Endometrial microvascular endothelial cells (primary cell): ENCODE data around the gene SLX4IP. TPM values are rescaled to one million over a fixed set of nuclear protein-coding genes. Genes with fewer than 3 reads are reported as not detected.
"Not testable (repeated sequence)": the region's sequence is repeated elsewhere in the genome, so short reads cannot be mapped to it uniquely, and the experiment has no call there.

Source experiments
- in situ Hi-C: cut with HindIII; loops from 2 replicates; pipeline ENCODE4 v1.10.0; 2017; ENCODE audit warnings: low sequenced_read_pairs, low pct_unique_long_range_greater_than_20kb; ENCODE audit errors: inconsistent ontology term
- total RNA-seq: library from RNA; depleted of rRNA; stranded (reverse); fragments of >200 nt; gene quantifications from one replicate; pipeline ENCODE4 v1.2.3, GENCODE V29; 2015; ENCODE audit errors: inconsistent ontology term

SLX4IP gene
- total RNA-seq, 1 donor from 2014 or later, result 2.6 TPM

DNA sequence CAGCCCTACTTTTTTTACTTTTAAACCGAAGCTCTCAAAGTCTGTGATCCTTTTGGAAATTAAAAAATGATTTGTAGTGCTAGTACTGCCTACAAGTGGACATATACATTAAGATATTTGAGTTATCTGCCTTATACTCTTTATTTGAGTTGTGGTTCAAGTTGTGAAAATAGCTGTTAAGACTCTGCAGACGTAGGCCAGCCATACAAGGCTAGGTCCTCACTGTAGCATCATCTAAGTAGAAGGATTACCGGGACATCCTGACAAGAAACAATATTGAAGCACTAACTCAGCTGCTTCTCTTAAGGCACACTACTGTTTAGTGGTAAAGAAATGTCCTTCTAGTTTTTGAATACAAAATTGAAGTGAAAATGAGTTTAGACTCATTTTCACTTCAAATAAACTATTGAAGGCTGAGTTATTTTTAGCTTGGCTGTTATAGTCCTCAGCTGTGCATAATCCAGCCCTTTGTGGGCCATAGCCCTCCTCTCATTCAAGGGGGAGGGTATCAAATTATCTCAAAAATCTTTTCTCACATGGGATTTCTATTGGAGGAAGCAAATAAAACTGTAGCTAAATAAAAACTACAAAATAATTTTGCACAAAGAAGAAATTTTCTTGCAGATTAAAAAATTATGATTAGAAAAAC, 170.6 kb downstream of the SLX4IP start:
- in situ Hi-C loops, result no loop called here

DNA sequence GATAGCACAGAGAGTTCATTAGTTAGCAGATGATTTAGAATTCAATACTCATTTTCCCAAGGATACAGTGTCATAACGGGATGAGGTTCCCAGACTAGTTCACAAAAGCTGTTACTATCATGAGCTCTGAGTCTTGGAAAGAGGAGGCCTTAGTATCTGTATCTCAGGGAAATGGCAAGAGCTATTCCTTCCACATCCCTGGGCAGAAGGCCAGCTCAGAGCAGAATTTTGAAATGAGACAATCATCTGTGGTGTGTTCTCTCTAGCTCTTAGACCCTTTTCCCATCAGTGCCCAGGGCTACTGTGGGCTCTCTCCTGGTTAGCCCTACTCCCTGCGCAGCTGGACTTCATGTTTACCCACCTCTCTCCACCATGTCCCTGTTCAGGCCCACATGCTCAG, 174.2 kb downstream of the SLX4IP start:
- in situ Hi-C loops, result no loop called here

DNA sequence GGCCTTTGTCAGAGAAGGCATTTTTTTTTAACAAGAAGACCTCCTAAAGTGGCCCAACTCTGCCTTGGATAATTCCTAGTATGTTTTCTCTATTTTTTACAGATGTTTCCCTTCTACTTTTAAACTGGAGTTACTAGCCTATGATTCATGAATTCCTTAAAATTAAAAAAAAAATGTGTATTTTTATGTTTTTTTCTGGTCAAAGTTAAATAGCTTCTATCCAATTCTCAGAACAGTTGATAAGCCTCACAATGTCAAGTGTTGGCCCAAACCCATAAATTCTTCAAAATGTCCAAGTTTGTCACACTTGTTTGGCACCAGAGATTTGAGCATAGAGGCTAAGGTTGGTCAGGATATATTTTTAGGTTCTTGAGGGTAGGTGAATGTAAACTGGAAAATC, 174.7 kb downstream of the SLX4IP start:
- in situ Hi-C loops, result no loop called here

DNA sequence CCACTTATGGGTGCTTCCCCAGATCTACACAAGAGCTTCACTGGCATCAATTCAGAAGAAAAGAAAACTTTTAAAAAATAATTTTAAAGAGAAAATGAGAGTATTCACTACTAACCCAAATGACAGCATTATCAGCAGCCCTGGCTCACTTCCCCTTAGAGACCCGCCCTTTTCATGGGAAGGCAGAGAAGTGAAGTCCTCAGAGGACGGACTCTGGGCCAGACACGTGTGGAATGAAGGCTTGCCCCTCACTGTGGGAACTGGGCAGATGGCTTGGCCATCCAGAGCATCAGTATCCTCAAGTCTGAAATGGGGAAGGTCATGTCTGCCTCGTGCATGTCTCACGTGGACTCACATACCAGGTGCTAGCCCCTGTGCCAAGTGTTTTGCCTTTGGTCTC, 175.1 kb downstream of the SLX4IP start:
- in situ Hi-C loops, result no loop called here

DNA sequence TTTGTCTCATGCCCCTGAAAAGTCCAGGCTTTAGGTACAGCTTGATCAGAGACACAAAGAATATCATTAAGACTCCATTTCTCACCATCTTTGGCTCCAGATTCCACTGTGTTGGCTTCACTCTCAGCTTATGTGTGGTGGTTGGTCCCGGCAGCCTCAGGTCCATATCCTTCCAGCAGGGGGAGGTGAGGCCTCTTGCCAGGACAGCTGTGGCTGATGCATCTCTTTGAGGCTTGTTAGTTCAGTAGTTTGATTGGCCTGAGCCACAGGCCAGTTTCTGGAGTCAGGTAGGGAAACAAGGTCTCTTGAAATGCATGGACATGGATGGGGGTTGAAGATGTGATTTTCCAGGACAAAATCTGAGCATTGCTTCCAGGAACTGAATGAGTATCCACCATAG, 176.3 kb downstream of the SLX4IP start:
- in situ Hi-C loops, result no loop called here

DNA sequence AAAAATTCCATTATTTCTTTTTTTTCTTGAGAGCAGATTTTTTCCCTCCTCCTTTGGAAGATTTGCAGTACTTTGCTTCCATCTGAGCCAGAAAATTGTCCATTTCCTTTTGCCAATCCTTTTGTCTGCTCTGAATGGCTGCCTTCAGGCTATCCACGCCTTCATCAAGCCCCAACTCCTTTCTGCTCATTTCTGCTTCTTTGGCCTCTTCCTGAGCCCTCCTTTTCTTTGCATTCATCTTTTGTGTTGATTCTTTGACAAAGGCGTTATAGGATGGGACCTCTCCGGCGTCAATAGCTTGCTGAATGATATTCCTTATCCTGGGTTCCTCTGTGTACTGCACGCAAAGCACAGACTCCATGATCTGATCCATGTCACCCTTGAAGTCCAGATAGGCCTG, 178.3 kb downstream of the SLX4IP start:
- in situ Hi-C loops, result not testable (repeated sequence)

DNA sequence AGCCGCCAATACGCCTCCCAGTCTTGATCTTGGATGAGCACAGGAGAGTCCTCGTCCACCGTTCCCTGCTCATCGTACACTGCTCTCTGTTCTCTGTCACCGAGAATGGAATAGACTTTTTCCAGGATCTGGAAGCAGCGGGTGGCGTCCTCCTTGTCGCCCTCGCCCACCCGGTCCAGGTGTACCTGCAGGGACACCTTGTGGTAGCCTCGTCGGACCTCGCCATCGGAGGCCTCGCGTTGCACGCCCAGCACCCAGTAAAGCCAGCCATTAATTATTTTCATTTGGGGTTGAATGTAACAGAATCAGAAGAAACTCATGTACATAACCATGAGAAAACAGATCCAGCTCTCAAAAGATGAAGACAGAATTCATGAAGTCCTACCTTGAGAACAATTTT, 178.8 kb downstream of the SLX4IP start:
- in situ Hi-C loops, result no loop called here

DNA sequence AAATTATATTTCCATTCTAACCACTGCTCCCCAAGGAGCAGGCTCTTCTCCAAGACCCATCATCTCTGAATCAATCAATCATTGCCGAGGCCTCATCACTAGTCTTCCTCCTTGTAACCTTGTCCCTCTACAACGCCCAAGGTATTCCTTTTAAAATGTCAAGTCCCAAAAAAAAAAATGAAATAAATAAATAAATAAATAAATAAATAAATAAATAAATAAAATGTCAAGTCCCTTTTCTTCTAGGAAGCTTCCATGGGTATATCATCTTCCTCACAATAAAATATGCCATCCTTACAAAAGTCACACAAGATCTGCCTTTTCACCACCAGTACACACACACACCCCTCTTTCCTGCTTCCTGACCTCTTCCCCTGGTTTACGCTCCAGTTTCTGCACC, 181.1 kb downstream of the SLX4IP start:
- in situ Hi-C loops, result no loop called here

DNA sequence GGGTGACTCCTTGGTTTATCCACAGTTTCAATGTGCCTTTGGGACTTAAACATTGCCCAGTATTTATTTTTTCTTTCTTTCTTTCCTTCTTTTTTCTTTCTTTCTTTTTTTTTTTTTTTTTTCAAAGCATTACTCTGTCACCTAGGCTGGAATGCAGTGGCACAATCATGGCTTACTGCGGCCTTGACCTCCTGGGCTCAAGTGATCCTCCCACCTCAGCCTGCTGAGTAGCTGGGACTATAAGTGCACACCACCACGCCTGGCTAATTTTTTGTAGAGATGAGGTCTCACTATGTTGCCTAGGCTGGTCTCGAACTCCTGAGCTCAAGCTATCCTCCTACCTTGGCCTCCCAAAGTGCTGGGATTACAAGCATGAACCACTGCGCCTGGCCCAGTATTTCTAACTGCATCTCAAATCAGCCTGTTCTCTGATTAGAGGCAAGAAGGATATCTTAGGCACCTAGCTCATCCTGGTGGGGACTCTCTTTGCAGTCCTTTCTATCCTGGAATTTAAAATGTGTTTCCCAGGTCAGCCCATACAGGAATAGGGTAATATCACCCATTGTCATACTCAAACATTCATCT, 182.5 kb downstream of the SLX4IP start:
- in situ Hi-C loops, result not testable (repeated sequence)

DNA sequence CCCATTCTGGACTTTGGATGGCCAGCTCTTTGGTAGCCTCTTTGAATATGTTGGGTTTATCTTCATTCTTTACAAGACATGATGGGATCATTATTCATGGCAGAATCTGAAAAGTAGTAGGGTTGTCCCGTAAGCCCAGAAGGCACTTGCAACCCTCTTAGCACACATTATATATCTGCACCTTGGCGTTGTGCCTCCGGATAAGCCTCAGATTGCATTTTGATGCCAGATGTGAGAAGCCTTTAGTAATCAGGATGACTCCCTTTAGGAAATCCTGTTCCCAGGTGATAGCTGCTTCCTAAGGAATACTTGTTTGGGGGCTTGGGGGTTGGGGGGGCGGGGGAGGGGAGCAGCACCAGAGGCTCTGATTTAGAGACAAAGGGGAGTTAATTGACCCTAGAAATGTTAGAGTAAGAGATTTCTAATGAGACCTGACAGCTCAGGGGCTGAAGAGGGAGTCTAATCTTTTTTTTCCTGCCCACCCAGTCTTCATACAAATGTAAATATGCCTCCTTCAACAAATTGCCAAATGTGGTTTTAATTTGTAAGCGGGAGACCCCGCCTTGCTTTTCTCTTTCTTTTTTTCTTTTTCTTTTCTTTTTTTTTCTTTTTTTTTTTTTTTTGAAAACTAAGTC, 183.6 kb downstream of the SLX4IP start:
- in situ Hi-C loops, result no loop called here

DNA sequence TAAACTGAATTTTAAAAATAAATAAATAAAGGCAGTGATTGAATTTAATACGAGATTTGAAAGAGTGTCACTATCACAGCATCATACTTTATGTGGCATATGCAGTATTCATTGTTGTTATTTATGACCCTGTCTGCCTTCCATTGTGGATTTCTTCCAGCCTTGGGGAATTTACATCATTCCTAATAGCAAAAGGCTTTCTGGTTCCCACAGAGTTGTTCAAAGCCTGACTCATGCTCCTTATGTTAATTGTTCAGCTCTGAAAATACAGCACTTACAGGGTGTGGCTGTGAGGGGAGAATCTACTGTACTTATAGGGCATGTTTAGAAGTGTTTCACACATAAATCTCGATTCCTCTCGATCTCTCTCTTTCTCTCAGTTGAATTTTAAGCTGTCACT, 184.3 kb downstream of the SLX4IP start:
- in situ Hi-C loops, result no loop called here

DNA sequence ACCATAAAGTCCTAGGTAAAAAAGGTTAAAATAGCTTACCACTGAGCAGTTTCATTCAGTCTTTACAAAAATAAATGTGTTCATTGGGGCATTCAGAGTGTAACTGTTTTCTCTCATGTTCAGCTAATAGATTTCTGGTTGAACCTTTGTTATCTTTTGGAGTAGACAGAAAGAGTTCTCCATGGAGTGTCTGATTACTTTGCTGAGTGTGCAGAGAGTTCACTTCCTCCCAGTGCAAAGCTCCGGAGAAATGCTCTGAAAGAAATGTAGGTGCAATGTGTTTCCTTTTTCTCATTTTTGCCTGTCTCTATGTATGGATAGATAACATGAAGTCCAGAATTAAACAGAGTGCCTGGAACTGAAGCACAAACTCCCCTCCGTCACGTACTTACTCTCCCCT, 186.0 kb downstream of the SLX4IP start:
- in situ Hi-C loops, result no loop called here

DNA sequence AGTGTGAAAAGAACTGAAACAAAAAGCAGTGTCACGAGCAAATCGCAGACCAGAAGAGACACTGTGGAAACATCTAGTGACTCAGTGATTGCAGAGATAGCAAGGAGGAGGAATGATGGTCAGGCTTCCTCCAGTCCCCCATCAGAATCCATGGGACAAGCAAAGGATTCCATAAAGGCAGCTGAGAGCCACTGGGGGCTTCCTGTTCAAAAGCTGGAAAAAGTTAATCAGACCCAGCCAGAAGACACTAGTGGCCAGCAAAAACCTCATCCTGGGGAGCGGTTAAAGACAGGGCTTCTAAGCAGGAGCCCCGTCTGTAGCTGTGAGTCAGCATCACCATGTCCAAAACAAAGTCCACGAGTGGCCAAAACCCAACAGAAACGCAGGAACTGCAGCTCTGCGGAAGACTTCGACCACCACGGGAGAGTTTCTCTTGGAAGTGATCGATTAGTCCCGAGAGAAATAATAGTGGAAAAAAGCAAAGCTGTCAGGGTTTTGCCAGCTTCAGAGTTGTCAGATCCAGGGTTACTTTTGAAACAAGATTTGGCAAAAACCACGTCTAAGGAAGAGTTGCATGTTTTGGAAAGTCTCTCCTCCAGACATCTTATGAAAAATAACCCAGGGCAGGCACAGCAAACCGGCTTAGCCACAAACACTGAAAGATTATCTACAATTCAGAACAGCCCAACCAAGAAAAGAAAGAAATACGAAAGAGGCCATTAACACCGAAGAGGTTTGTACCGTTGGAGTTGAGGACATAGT, 187.7 kb downstream of the SLX4IP start:
- in situ Hi-C loops, result no loop called here

DNA sequence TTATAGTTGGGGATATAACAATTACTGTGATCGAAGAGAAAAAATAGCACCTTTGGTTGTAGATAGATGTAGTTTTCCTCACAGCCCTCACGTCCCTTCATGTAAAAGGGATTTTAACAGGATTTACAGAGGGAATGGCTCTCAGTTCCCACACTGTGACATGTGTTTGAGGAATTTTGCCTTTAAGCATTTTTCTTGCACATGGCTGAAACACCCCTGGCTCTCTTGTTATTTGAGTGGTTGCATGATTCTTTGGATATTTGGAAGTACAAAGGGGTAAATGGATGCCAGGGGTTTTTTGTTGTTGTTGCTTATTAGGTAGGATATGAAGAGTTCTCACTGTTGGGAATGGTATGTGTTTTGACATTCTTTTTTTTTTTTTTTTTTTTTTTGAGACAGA, 190.5 kb downstream of the SLX4IP start:
- in situ Hi-C loops, result no loop called here

DNA sequence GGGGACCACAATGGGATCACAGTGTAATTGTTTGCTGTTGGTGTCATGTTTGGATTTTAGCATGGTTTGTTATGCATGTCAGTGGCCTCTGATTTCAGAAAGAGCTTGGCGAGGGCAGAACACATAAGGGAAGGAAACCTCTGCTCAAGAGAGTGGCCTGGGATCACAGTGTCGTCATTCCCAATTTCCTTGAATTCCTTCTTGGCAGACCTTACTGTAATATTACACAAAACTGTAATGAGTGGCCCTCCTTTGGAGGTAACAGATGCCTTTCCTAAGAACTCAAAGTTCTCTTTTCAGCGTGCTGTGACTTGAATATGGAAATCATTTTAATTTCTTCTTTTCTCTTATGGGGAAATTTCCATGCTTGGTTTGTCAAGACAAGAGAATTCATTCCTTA, 191.8 kb downstream of the SLX4IP start:
- in situ Hi-C loops, result no loop called here

DNA sequence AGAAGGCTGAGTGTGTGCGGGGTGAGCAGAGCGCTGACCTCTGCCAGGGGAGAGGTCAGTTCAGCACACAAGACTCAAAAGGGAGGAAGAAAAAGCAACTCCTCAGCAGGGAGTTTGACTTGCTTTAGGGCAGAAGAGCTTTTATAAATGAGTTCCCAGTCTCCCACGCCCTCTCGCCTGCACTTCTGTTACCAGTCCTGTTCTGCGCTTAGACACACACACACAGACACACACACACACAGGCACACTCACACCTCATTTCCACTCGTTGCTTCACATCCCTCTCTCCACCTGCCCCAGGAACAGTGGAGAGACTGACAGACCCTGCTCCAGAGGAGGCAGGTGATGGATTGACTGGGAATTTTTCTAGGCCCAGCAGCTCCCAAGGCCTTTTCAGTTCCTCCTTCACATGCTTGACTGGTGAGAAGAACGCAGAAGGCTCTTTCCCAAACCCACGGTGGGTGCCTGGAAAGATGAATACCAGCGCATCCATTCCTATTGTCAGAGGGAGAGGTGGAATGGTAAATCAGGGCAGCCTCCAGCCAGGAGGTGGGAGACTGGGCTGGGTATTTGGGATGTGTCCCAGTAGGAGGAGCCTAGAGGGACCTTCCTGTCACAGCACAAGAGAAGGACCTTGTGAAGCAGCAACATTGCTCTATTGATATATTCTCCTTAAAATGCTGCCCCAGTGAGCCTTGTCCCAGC, 195.0 kb downstream of the SLX4IP start:
- in situ Hi-C loops, result no loop called here

DNA sequence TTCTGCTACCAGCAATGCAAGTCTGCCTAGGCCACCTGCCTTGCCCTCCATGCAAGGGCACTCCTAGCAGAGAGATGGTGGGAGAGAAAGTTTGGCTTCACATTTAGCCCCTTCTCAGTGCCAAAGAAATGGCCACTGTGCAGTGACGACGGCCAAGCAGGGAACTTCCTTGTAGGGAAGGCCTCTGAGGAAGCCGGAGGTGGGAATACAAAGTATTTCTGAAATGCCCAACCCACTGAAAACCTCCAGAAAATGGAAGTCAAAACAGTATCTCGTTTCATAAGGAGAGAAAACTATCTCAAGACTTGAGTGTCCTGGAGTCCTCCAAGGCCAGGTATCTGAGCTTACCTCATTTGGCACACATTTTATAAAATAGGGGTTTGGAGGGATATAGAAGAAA, 196.0 kb downstream of the SLX4IP start:
- in situ Hi-C loops, result no loop called here

DNA sequence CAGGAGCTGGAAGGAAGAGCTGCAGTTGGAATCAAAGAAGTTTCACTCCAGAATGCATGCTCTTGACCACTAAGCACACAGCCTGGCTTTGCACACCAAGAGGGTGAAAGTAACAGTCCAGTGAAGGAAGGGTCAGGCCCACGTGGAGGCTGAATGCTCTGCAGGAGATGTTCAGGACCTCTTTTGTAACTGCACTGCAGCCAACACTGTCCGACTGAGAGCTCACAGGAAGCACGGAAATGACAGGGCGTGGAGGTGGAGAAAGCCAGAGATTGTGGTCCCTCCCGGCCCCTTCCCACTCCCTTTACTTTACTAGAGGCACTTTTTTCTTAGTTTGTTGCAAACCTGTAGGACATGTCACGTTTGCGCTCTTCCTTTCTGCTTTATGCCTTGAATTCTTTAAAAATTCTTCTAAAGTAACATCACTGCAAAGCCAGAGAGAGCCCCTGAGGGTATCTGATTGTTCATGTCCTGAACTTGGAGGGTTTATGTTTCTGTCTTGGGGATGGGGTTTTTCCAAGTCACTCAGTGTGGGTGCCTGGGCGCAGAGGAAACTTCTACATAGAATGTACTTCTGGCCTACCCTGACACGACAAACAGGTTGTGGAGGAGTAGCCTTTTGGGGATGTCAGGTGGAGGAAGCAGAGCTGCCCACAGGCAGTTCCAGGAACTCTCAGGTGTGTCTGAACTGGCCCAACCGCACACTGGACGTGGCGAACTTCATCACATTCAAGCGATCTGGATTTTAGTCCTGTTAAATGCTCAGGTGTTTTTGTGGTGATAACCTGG, 197.8 kb downstream of the SLX4IP start:
- in situ Hi-C loops, result no loop called here

DNA sequence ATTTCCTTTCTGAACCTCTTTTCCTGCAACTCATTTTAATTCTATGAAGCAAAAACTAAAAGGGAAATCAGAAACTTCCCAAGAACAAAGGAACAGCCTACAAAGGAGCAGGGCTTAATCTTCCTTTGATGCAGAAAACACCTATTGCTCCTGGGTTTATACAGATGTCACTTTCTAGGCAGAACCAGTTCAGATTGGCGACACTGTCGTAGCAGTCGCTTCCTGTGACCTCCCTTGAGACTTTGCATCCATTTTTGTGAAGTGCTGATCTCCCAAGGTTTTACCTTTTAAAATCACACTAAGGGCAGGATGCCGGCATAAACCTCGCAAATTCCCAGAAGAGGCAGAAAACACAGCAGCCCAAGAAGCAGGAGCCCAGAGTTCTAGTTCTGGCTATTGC, 198.6 kb downstream of the SLX4IP start:
- in situ Hi-C loops, result no loop called here
